HEK293 (cell line): Measurements from ENCODE around the gene MAD2L1BP.

Experiments used
- AEBP2 ChIP-seq: fragments of 450-650 bp; formaldehyde crosslinking; IDR thresholded peaks from 2 replicates; pipeline ENCODE4 v1.5.1; 2016; ENCODE audit warnings: missing biosample characterization, missing genetic modification characterization, borderline replicate concordance
- ATF2 ChIP-seq: fragments of 450-650 bp; formaldehyde crosslinking; IDR thresholded peaks from 2 replicates; pipeline ENCODE4 v1.5.1; 2016; ENCODE audit warnings: missing biosample characterization, missing genetic modification characterization, low read depth
- BCL11B ChIP-seq: fragments of 450-650 bp; formaldehyde crosslinking; IDR thresholded peaks from 2 replicates; pipeline ENCODE4 v1.5.1; 2016; ENCODE audit warnings: low read depth, missing biosample characterization, missing genetic modification characterization
- BCL6B ChIP-seq: fragments of 450-650 bp; formaldehyde crosslinking; IDR thresholded peaks from 2 replicates; pipeline ENCODE4 v1.5.1; 2017; ENCODE audit warnings: missing biosample characterization, missing genetic modification characterization
- GFI1B ChIP-seq: fragments of 450-650 bp; formaldehyde crosslinking; IDR thresholded peaks from 2 replicates; pipeline ENCODE4 v1.5.1; 2016; ENCODE audit warnings: missing biosample characterization, missing genetic modification characterization
- KLF9 ChIP-seq: fragments of 450-650 bp; formaldehyde crosslinking; IDR thresholded peaks from 2 replicates; pipeline ENCODE4 v1.5.1; 2016; ENCODE audit warnings: missing biosample characterization, missing genetic modification characterization, low read depth
- MZF1 ChIP-seq: fragments of 450-650 bp; formaldehyde crosslinking; IDR thresholded peaks from 2 replicates; pipeline ENCODE4 v1.5.1; 2017; ENCODE audit warnings: missing biosample characterization, missing genetic modification characterization, borderline replicate concordance
- SP7 ChIP-seq: fragments of 450-650 bp; formaldehyde crosslinking; IDR thresholded peaks from 2 replicates; pipeline ENCODE4 v1.5.1; 2016; ENCODE audit warnings: missing biosample characterization, missing genetic modification characterization
- WT1 ChIP-seq: fragments of 450-650 bp; formaldehyde crosslinking; IDR thresholded peaks from 2 replicates; pipeline ENCODE4 v1.5.1; 2016; ENCODE audit warnings: missing biosample characterization, missing genetic modification characterization
- ZBTB21 ChIP-seq: fragments of 450-650 bp; formaldehyde crosslinking; IDR thresholded peaks from 2 replicates; pipeline ENCODE4 v1.5.1; 2017; ENCODE audit warnings: missing biosample characterization, missing genetic modification characterization
- ZBTB44 ChIP-seq: fragments of 450-650 bp; IDR thresholded peaks from 2 replicates; pipeline ENCODE4 v1.5.1; 2018; ENCODE audit warnings: missing biosample characterization, mild to moderate bottlenecking, missing genetic modification characterization
- ZBTB48 ChIP-seq: fragments of 450-650 bp; formaldehyde crosslinking; IDR thresholded peaks from 2 replicates; pipeline ENCODE4 v1.5.1; 2016; ENCODE audit warnings: missing biosample characterization, missing genetic modification characterization
- ZBTB7A ChIP-seq: fragments of 450-650 bp; formaldehyde crosslinking; IDR thresholded peaks from 2 replicates; pipeline ENCODE4 v1.5.1; 2016; ENCODE audit warnings: low read depth, missing biosample characterization, missing genetic modification characterization
- ZNF112 ChIP-seq: fragments of 450-650 bp; formaldehyde crosslinking; IDR thresholded peaks from 2 replicates; pipeline ENCODE4 v1.5.0; 2017; ENCODE audit warnings: missing biosample characterization, missing genetic modification characterization
- ZNF214 ChIP-seq: fragments of 450-650 bp; formaldehyde crosslinking; IDR thresholded peaks from 2 replicates; pipeline ENCODE4 v1.5.1; 2017; ENCODE audit warnings: missing biosample characterization, mild to moderate bottlenecking, missing genetic modification characterization, borderline replicate concordance
- ZNF239 ChIP-seq: fragments of 450-650 bp; formaldehyde crosslinking; IDR thresholded peaks from 2 replicates; pipeline ENCODE4 v1.5.1; 2016; ENCODE audit warnings: missing biosample characterization, missing genetic modification characterization
- ZNF311 ChIP-seq: fragments of 450-650 bp; formaldehyde crosslinking; IDR thresholded peaks from 2 replicates; pipeline ENCODE4 v1.5.1; 2017; ENCODE audit warnings: missing biosample characterization, missing genetic modification characterization, borderline replicate concordance
- ZNF423 ChIP-seq: fragments of 450-650 bp; formaldehyde crosslinking; IDR thresholded peaks from 2 replicates; pipeline ENCODE4 v1.5.1; 2016; ENCODE audit warnings: missing biosample characterization, missing genetic modification characterization
- ZNF426 ChIP-seq: fragments of 450-650 bp; formaldehyde crosslinking; IDR thresholded peaks from 2 replicates; pipeline ENCODE4 v1.5.1; 2017; ENCODE audit warnings: missing biosample characterization, missing genetic modification characterization, mild to moderate bottlenecking, inconsistent platforms, moderate library complexity
- ZNF433 ChIP-seq: fragments of 450-650 bp; formaldehyde crosslinking; IDR thresholded peaks from 2 replicates; pipeline ENCODE4 v1.5.1; 2016; ENCODE audit warnings: missing biosample characterization, missing genetic modification characterization, low read depth
- ZNF510 ChIP-seq: fragments of 450-650 bp; formaldehyde crosslinking; IDR thresholded peaks from 2 replicates; pipeline ENCODE4 v1.5.1; 2018; ENCODE audit warnings: mild to moderate bottlenecking, missing genetic modification characterization, missing biosample characterization; ENCODE audit not compliant: insufficient replicate concordance
- ZNF623 ChIP-seq: fragments of 450-650 bp; formaldehyde crosslinking; IDR thresholded peaks from 2 replicates; pipeline ENCODE4 v1.5.1; 2016; ENCODE audit warnings: missing biosample characterization, missing genetic modification characterization
- ZNF677 ChIP-seq: fragments of 450-650 bp; IDR thresholded peaks from 2 replicates; pipeline ENCODE4 v1.5.0; 2018; ENCODE audit warnings: missing biosample characterization, mild to moderate bottlenecking, missing genetic modification characterization, moderate library complexity
- ZSCAN30 ChIP-seq: fragments of 450-650 bp; IDR thresholded peaks from 2 replicates; pipeline ENCODE4 v1.5.1; 2018; ENCODE audit warnings: missing biosample characterization, mild to moderate bottlenecking, missing genetic modification characterization, moderate library complexity

Gene MAD2L1BP

GRCh38 chr6:43634702-43635303 lies 837 bp upstream of the MAD2L1BP start (continued):
- TF ChIP-seq ZNF239 (tag by site-specific recombination) (no peak), ZNF214 (no peak), ZNF426 (tag by site-specific recombination) (no peak), GFI1B (no peak), BCL11B (tag by site-specific recombination) (no peak), ZNF311 (tag by site-specific recombination) (no peak), ZNF677 (no peak), BCL6B (tag by site-specific recombination) (no peak), ZBTB21 (tag by site-specific recombination) (no peak), ZNF423 (tag by site-specific recombination) (no peak), ZNF112 (tag by site-specific recombination) (no peak), ZNF623 (tag by site-specific recombination) (no peak), ZSCAN30 (tag by site-specific recombination) (peak; percentile 70; the same call in 1 of the 2 replicates), ZNF433 (tag by site-specific recombination) (no peak), AEBP2 (tag by site-specific recombination) (no peak), ATF2 (no peak), ZBTB7A (tag by site-specific recombination) (no peak), ZBTB44 (tag by site-specific recombination) (peak; percentile 66), KLF9 (tag by site-specific recombination) (no peak), WT1 (tag by site-specific recombination) (peak; percentile 80), SP7 (tag by site-specific recombination) (peak; percentile 81), ZNF510 (tag by site-specific recombination) (no peak), MZF1 (tag by site-specific recombination) (peak; percentile 75; the same call in 1 of the 2 replicates), ZBTB48 (no peak)
